GM12878 (cell line): ENCODE measurements around the gene RHEBL1. TPM values are rescaled to one million over a fixed set of nuclear protein-coding genes. Genes with fewer than 3 reads are reported as not detected.

Source experiments
- BCL11A ChIP-seq: IDR thresholded peaks from 2 replicates; pipeline ENCODE4 v1.6.1; 2011; ENCODE audit warnings: low read depth, low read length
- CBX3 ChIP-seq: fragments of 200-600 bp; sonication (generic); IDR thresholded peaks from 2 replicates; pipeline ENCODE4 v1.6.1; 2016; ENCODE audit warnings: low read depth, borderline replicate concordance
- CEBPB ChIP-seq, 2 experiments: fragments of 150-350 bp in 1 of 2; IDR thresholded peaks; 2 replicates each; pipeline ENCODE4 v1.6.1; 2012 to 2014; ENCODE audit warnings: low read depth in 2 of 2, low read length in 2 of 2, borderline replicate concordance in 1 of 2, inconsistent platforms in 1 of 2
- FOXM1 ChIP-seq: IDR thresholded peaks from 2 replicates; pipeline ENCODE4 v1.6.1; 2012; ENCODE audit warnings: low read depth, mild to moderate bottlenecking, inconsistent platforms, low read length, moderate library complexity
- LARP7 ChIP-seq: fragments of 450-650 bp; IDR thresholded peaks from 2 replicates; pipeline ENCODE4 v1.6.1; 2017; ENCODE audit warnings: mild to moderate bottlenecking
- PKNOX1 ChIP-seq: fragments of 450-650 bp; IDR thresholded peaks from 2 replicates; pipeline ENCODE4 v1.6.1; 2016; ENCODE audit warnings: mild to moderate bottlenecking
- RAD51 ChIP-seq: fragments of 450-650 bp; IDR thresholded peaks from 2 replicates; pipeline ENCODE4 v1.6.1; 2016; ENCODE audit warnings: moderate library complexity, mild to moderate bottlenecking, inconsistent platforms
- SMAD5 ChIP-seq: IDR thresholded peaks from 2 replicates; pipeline ENCODE4 v1.6.1; 2016; ENCODE audit warnings: antibody characterized with exemption, low read depth
- ZNF384 ChIP-seq: IDR thresholded peaks from 2 replicates; pipeline ENCODE4 v1.6.1; 2012; ENCODE audit warnings: low read depth, mild to moderate bottlenecking, low read length, improper control_type of control experiment, borderline replicate concordance
- ZNF592 ChIP-seq: fragments of 450-650 bp; IDR thresholded peaks from 2 replicates; pipeline ENCODE4 v1.6.1; 2017; ENCODE audit warnings: mild to moderate bottlenecking, moderate library complexity
- polyA plus RNA-seq, 11 experiments: library from polyadenylated mRNA; depleted of rRNA in 4 of 11; unstranded in 6 of 11; stranded (reverse) in 5 of 11; fragments of >200 nt; fragmentation: Nextera tagmentation in 4 of 11; fragmentation: Illumina TruSeq in 1 of 11; extraction: Ambion mirVana in 4 of 11; extraction: Trizol in 1 of 11; gene quantifications; 1 replicate in 1 of 11; 2 replicates in 10 of 11; pipeline versions ENCODE4 v1.2.1 to v1.2.3, GENCODE V29; 2011 to 2016; ENCODE audit warnings: inconsistent platforms in 2 of 11, missing spikeins in 2 of 11, low read depth in 1 of 11
- total RNA-seq, 4 experiments: library from RNA; depleted of rRNA in 3 of 4; stranded (reverse); fragments of >200 nt in 3 of 4; fragmentation: Illumina TruSeq in 1 of 4; extraction: Trizol in 1 of 4; gene quantifications; 2 replicates each; pipeline versions ENCODE4 v1.2.1 to v1.2.3, GENCODE V29; 2013 to 2021
- TF ChIP-seq, protein P1 (sequence below): fragments of 450-650 bp; formaldehyde crosslinking; IDR thresholded peaks from 2 replicates; pipeline ENCODE4 v1.4.0; 2020; ENCODE audit warnings: mild to moderate bottlenecking, moderate library complexity
- TF ChIP-seq, protein P2 (sequence below): IDR thresholded peaks from 2 replicates; pipeline ENCODE4 v1.6.1; 2012; ENCODE audit warnings: mild to moderate bottlenecking, low read depth, low read length
- TF ChIP-seq, protein P3 (sequence below): fragments of 450-650 bp; IDR thresholded peaks from 2 replicates; pipeline ENCODE4 v1.6.1; 2017; ENCODE audit warnings: borderline replicate concordance

Gene RHEBL1
- total and polyA plus RNA-seq, 10 of the 15 experiments (the other 5 are each of a cell fraction or from before 2014, with no cell fraction given) = 5.9 to 18.7 (median 12.0) TPM

- TF ChIP-seq ZNF592 = no peak
- peak; percentile 96 for TF ChIP-seq RAD51
- peak; percentile 31 for TF ChIP-seq PKNOX1
- TF ChIP-seq ZNF384 = no peak
- 0 out of 2 replicates have a peak, but pooled peaks have one; percentile 11 for TF ChIP-seq BCL11A
- TF ChIP-seq, protein P1, sequence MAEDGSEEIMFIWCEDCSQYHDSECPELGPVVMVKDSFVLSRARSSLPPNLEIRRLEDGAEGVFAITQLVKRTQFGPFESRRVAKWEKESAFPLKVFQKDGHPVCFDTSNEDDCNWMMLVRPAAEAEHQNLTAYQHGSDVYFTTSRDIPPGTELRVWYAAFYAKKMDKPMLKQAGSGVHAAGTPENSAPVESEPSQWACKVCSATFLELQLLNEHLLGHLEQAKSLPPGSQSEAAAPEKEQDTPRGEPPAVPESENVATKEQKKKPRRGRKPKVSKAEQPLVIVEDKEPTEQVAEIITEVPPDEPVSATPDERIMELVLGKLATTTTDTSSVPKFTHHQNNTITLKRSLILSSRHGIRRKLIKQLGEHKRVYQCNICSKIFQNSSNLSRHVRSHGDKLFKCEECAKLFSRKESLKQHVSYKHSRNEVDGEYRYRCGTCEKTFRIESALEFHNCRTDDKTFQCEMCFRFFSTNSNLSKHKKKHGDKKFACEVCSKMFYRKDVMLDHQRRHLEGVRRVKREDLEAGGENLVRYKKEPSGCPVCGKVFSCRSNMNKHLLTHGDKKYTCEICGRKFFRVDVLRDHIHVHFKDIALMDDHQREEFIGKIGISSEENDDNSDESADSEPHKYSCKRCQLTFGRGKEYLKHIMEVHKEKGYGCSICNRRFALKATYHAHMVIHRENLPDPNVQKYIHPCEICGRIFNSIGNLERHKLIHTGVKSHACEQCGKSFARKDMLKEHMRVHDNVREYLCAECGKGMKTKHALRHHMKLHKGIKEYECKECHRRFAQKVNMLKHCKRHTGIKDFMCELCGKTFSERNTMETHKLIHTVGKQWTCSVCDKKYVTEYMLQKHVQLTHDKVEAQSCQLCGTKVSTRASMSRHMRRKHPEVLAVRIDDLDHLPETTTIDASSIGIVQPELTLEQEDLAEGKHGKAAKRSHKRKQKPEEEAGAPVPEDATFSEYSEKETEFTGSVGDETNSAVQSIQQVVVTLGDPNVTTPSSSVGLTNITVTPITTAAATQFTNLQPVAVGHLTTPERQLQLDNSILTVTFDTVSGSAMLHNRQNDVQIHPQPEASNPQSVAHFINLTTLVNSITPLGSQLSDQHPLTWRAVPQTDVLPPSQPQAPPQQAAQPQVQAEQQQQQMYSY = no peak
- TF ChIP-seq, protein P2, sequence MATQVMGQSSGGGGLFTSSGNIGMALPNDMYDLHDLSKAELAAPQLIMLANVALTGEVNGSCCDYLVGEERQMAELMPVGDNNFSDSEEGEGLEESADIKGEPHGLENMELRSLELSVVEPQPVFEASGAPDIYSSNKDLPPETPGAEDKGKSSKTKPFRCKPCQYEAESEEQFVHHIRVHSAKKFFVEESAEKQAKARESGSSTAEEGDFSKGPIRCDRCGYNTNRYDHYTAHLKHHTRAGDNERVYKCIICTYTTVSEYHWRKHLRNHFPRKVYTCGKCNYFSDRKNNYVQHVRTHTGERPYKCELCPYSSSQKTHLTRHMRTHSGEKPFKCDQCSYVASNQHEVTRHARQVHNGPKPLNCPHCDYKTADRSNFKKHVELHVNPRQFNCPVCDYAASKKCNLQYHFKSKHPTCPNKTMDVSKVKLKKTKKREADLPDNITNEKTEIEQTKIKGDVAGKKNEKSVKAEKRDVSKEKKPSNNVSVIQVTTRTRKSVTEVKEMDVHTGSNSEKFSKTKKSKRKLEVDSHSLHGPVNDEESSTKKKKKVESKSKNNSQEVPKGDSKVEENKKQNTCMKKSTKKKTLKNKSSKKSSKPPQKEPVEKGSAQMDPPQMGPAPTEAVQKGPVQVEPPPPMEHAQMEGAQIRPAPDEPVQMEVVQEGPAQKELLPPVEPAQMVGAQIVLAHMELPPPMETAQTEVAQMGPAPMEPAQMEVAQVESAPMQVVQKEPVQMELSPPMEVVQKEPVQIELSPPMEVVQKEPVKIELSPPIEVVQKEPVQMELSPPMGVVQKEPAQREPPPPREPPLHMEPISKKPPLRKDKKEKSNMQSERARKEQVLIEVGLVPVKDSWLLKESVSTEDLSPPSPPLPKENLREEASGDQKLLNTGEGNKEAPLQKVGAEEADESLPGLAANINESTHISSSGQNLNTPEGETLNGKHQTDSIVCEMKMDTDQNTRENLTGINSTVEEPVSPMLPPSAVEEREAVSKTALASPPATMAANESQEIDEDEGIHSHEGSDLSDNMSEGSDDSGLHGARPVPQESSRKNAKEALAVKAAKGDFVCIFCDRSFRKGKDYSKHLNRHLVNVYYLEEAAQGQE = no peak
- TF ChIP-seq CEBPB (IDR thresholded peaks at IDR 0.05; ENCODE audit: borderline replicate concordance in 1 of 2, low read depth in 2 of 2, low read length in 2 of 2) = no peak
- no peak for TF ChIP-seq CBX3
- TF ChIP-seq FOXM1 = 0 out of 2 replicates have a peak, but pooled peaks have one; percentile 18
- TF ChIP-seq LARP7 = peak; percentile 54; the same call in 1 of the 2 replicates
- TF ChIP-seq SMAD5 = no peak
- TF ChIP-seq, protein P3, sequence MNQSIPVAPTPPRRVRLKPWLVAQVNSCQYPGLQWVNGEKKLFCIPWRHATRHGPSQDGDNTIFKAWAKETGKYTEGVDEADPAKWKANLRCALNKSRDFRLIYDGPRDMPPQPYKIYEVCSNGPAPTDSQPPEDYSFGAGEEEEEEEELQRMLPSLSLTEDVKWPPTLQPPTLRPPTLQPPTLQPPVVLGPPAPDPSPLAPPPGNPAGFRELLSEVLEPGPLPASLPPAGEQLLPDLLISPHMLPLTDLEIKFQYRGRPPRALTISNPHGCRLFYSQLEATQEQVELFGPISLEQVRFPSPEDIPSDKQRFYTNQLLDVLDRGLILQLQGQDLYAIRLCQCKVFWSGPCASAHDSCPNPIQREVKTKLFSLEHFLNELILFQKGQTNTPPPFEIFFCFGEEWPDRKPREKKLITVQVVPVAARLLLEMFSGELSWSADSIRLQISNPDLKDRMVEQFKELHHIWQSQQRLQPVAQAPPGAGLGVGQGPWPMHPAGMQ = no peak
These were observed at the start of gene RHEBL1 (continued) for GRCh38 chr12:49069507-49070346.
